ENCODE data around the gene TNPO3.

The TNPO3 gene

GRCh38 chr7:128963327-128963757 lies 91.6 kb downstream of the TNPO3 start:
- Histone ChIP-seq H3K9me3 (replicated peaks in 1 of 2; ENCODE audit: control insufficient read depth in 2 of 2, insufficient read depth in 1 of 2, low read depth in 1 of 2, low read length in 2 of 2) (no peaks in the 10 kb centered on the region), H3K36me3 (replicated peaks in 1 of 2; ENCODE audit: control insufficient read depth in 2 of 2, insufficient read depth in 2 of 2, low read length in 2 of 2) (peaks cover 22 to 90% of the 10 kb centered on the region in 2 donors)

GRCh38 chr7:128962899-128963298 lies 92.0 kb downstream of the TNPO3 start:
- no peak overlapping the region for H4K8ac ChIP-seq (ENCODE audit: low read depth, low read length)

More at GRCh38 chr7:128963327-128963757, 91.6 kb downstream of the TNPO3 start:
- H2AK5ac ChIP-seq (ENCODE audit: low read depth, low read length), result no peak overlapping the region
- no peaks in the 10 kb centered on the region for H3K79me1 ChIP-seq (ENCODE audit: low read depth, low read length)
- WGBS, 2 donors (ENCODE audit: extremely low coverage in 2 of 2, insufficient read length in 2 of 2, insufficient replicate concordance in 1 of 2), result no CpG with 5 or more reads among the region's 1 CpG
- H3K14ac ChIP-seq (ENCODE audit: low read length), result no peak overlapping the region
- no peak overlapping the region for H2BK5ac ChIP-seq (ENCODE audit: low read length)
- no peak overlapping the region for H2BK12ac ChIP-seq (ENCODE audit: low read length)
- no peaks in the 10 kb centered on the region for H3K4me1 ChIP-seq (ENCODE audit: control insufficient read depth in 2 of 2, insufficient read depth in 1 of 2, low read depth in 1 of 2, low read length in 2 of 2)
- no peak overlapping the region for H3K27ac ChIP-seq (replicated peaks; ENCODE audit: low read length)
- no peak overlapping the region for H3K23ac ChIP-seq (ENCODE audit: low read depth, low read length, poor library complexity)
- H3K4ac ChIP-seq (ENCODE audit: low read length), result no peak overlapping the region
- no peak overlapping the region for H2BK120ac ChIP-seq (ENCODE audit: low read depth, low read length)
- H2BK15ac ChIP-seq (ENCODE audit: low read length), result no peak overlapping the region
- H4K91ac ChIP-seq (ENCODE audit: low read depth, low read length, poor library complexity), result no peak overlapping the region
- no peak overlapping the region for H4K8ac ChIP-seq (ENCODE audit: low read depth, low read length)
- no peaks in the 10 kb centered on the region for H3K27me3 ChIP-seq (ENCODE audit: control insufficient read depth in 3 of 3, insufficient read depth in 3 of 3, low read depth in 1 of 3, low read length in 3 of 3)
- no peak for DNase-seq (ENCODE audit: low spot score)
- no peak overlapping the region for H3K4me2 ChIP-seq (ENCODE audit: insufficient read depth, low read length, poor library complexity, severe bottlenecking)
- no peak overlapping the region for H3K4me3 ChIP-seq (ENCODE audit: low read length in 2 of 2)
- no peak overlapping the region for H3K18ac ChIP-seq (ENCODE audit: low read length)
- no peak overlapping the region for H3K9ac ChIP-seq (ENCODE audit: low read depth, low read length, poor library complexity)
- H2AFZ ChIP-seq (ENCODE audit: low read length), result no peak overlapping the region

GRCh38 chr7:128961030-128961659 lies 93.8 kb downstream of the TNPO3 start:
- no peaks in the 10 kb centered on the region for H3K27me3 ChIP-seq (ENCODE audit: control insufficient read depth in 3 of 3, insufficient read depth in 3 of 3, low read depth in 1 of 3, low read length in 3 of 3)
- no peaks in the 10 kb centered on the region for H3K4me1 ChIP-seq (ENCODE audit: control insufficient read depth in 2 of 2, insufficient read depth in 1 of 2, low read depth in 1 of 2, low read length in 2 of 2)
- H2BK15ac ChIP-seq (ENCODE audit: low read length), result no peak overlapping the region
- no peak overlapping the region for H2BK12ac ChIP-seq (ENCODE audit: low read length)
- H3K79me1 ChIP-seq (ENCODE audit: low read depth, low read length), result no peaks in the 10 kb centered on the region
- H3K9me3 ChIP-seq (replicated peaks in 1 of 2; ENCODE audit: control insufficient read depth in 2 of 2, insufficient read depth in 1 of 2, low read depth in 1 of 2, low read length in 2 of 2), result no peaks in the 10 kb centered on the region
- no peak overlapping the region for H3K4me2 ChIP-seq (ENCODE audit: insufficient read depth, low read length, poor library complexity, severe bottlenecking)
- no peak overlapping the region for H2BK5ac ChIP-seq (ENCODE audit: low read length)
- DNase-seq (ENCODE audit: low spot score), result no peak
- H3K4me3 ChIP-seq (ENCODE audit: low read length in 2 of 2), result no peak overlapping the region
- no peak overlapping the region for H2AK5ac ChIP-seq (ENCODE audit: low read depth, low read length)
- H3K4ac ChIP-seq (ENCODE audit: low read length), result no peak overlapping the region
- H3K36me3 ChIP-seq (replicated peaks in 1 of 2; ENCODE audit: control insufficient read depth in 2 of 2, insufficient read depth in 2 of 2, low read length in 2 of 2), result peaks cover 19 to 87% of the 10 kb centered on the region in 2 donors
- no CpG with 5 or more reads among the region's 8 CpGs for WGBS, 2 donors (ENCODE audit: extremely low coverage in 2 of 2, insufficient read length in 2 of 2, insufficient replicate concordance in 1 of 2)
- H3K23ac ChIP-seq (ENCODE audit: low read depth, low read length, poor library complexity), result no peak overlapping the region
- no peak overlapping the region for H4K8ac ChIP-seq (ENCODE audit: low read depth, low read length)
- H4K91ac ChIP-seq (ENCODE audit: low read depth, low read length, poor library complexity), result no peak overlapping the region
- H2BK120ac ChIP-seq (ENCODE audit: low read depth, low read length), result no peak overlapping the region
- no peak overlapping the region for H3K27ac ChIP-seq (replicated peaks; ENCODE audit: low read length)
- H2AFZ ChIP-seq (ENCODE audit: low read length), result no peak overlapping the region
- H3K14ac ChIP-seq (ENCODE audit: low read length), result no peak overlapping the region
- H3K18ac ChIP-seq (ENCODE audit: low read length), result no peak overlapping the region
- H3K9ac ChIP-seq (ENCODE audit: low read depth, low read length, poor library complexity), result no peak overlapping the region

More at GRCh38 chr7:128962899-128963298, 92.0 kb downstream of the TNPO3 start:
- Histone ChIP-seq H2BK5ac (ENCODE audit: low read length) (no peak overlapping the region), H3K4me3 (ENCODE audit: low read length in 2 of 2) (no peak overlapping the region), H3K9me3 (replicated peaks in 1 of 2; ENCODE audit: control insufficient read depth in 2 of 2, insufficient read depth in 1 of 2, low read depth in 1 of 2, low read length in 2 of 2) (no peaks in the 10 kb centered on the region), H2AK5ac (ENCODE audit: low read depth, low read length) (no peak overlapping the region), H3K4me2 (ENCODE audit: insufficient read depth, low read length, poor library complexity, severe bottlenecking) (no peak overlapping the region), H3K27ac (replicated peaks; ENCODE audit: low read length) (no peak overlapping the region), H2BK15ac (ENCODE audit: low read length) (no peak overlapping the region), H3K79me1 (ENCODE audit: low read depth, low read length) (no peaks in the 10 kb centered on the region), H3K9ac (ENCODE audit: low read depth, low read length, poor library complexity) (no peak overlapping the region), H2BK120ac (ENCODE audit: low read depth, low read length) (no peak overlapping the region), H3K18ac (ENCODE audit: low read length) (no peak overlapping the region), H3K36me3 (replicated peaks in 1 of 2; ENCODE audit: control insufficient read depth in 2 of 2, insufficient read depth in 2 of 2, low read length in 2 of 2) (peaks cover 22 to 87% of the 10 kb centered on the region in 2 donors), H3K14ac (ENCODE audit: low read length) (no peak overlapping the region), H2AFZ (ENCODE audit: low read length) (no peak overlapping the region), H3K4ac (ENCODE audit: low read length) (no peak overlapping the region), H3K4me1 (ENCODE audit: control insufficient read depth in 2 of 2, insufficient read depth in 1 of 2, low read depth in 1 of 2, low read length in 2 of 2) (no peaks in the 10 kb centered on the region), H4K91ac (ENCODE audit: low read depth, low read length, poor library complexity) (no peak overlapping the region), H2BK12ac (ENCODE audit: low read length) (no peak overlapping the region), H3K27me3 (ENCODE audit: control insufficient read depth in 3 of 3, insufficient read depth in 3 of 3, low read depth in 1 of 3, low read length in 3 of 3) (no peaks in the 10 kb centered on the region), H3K23ac (ENCODE audit: low read depth, low read length, poor library complexity) (no peak overlapping the region)
- DNase-seq (ENCODE audit: low spot score), result no peak

- Histone ChIP-seq H2BK15ac (ENCODE audit: low read length) (no peak overlapping the region), H3K18ac (ENCODE audit: low read length) (no peak overlapping the region), H3K23ac (ENCODE audit: low read depth, low read length, poor library complexity) (no peak overlapping the region), H3K27me3 (ENCODE audit: control insufficient read depth in 3 of 3, insufficient read depth in 3 of 3, low read depth in 1 of 3, low read length in 3 of 3) (no peaks in the 10 kb centered on the region), H2AFZ (ENCODE audit: low read length) (no peak overlapping the region), H4K8ac (ENCODE audit: low read depth, low read length) (no peak overlapping the region), H3K27ac (replicated peaks; ENCODE audit: low read length) (no peak overlapping the region), H3K4me2 (ENCODE audit: insufficient read depth, low read length, poor library complexity, severe bottlenecking) (no peak overlapping the region), H2AK5ac (ENCODE audit: low read depth, low read length) (no peak overlapping the region), H2BK12ac (ENCODE audit: low read length) (no peak overlapping the region), H3K9me3 (replicated peaks in 1 of 2; ENCODE audit: control insufficient read depth in 2 of 2, insufficient read depth in 1 of 2, low read depth in 1 of 2, low read length in 2 of 2) (no peaks in the 10 kb centered on the region), H3K79me1 (ENCODE audit: low read depth, low read length) (no peaks in the 10 kb centered on the region), H3K4me3 (ENCODE audit: low read length in 2 of 2) (no peak overlapping the region), H3K4ac (ENCODE audit: low read length) (no peak overlapping the region), H3K14ac (ENCODE audit: low read length) (no peak overlapping the region), H2BK120ac (ENCODE audit: low read depth, low read length) (no peak overlapping the region), H2BK5ac (ENCODE audit: low read length) (no peak overlapping the region), H3K9ac (ENCODE audit: low read depth, low read length, poor library complexity) (no peak overlapping the region), H3K36me3 (replicated peaks in 1 of 2; ENCODE audit: control insufficient read depth in 2 of 2, insufficient read depth in 2 of 2, low read length in 2 of 2) (peaks cover 21 to 88% of the 10 kb centered on the region in 2 donors), H4K91ac (ENCODE audit: low read depth, low read length, poor library complexity) (no peak overlapping the region), H3K4me1 (ENCODE audit: control insufficient read depth in 2 of 2, insufficient read depth in 1 of 2, low read depth in 1 of 2, low read length in 2 of 2) (peaks cover 0 to 1% of the 10 kb centered on the region in 2 donors)
- no CpG with 5 or more reads among the region's 4 CpGs for WGBS, 2 donors (ENCODE audit: extremely low coverage in 2 of 2, insufficient read length in 2 of 2, insufficient replicate concordance in 1 of 2)
- DNase-seq (ENCODE audit: low spot score), result no peak
These were observed 95.6 kb downstream of the TNPO3 start for GRCh38 chr7:128959296-128959695.

All from neuronal stem cell (in vitro differentiated cells).